Measurements from ENCODE around the gene CCDC88B. TPM values are rescaled to one million over a fixed set of nuclear protein-coding genes. Genes with fewer than 3 reads are reported as not detected.

The CCDC88B gene
- total and polyA plus RNA-seq, 2 donors = 2.6 to 10.2 TPM

DNA sequence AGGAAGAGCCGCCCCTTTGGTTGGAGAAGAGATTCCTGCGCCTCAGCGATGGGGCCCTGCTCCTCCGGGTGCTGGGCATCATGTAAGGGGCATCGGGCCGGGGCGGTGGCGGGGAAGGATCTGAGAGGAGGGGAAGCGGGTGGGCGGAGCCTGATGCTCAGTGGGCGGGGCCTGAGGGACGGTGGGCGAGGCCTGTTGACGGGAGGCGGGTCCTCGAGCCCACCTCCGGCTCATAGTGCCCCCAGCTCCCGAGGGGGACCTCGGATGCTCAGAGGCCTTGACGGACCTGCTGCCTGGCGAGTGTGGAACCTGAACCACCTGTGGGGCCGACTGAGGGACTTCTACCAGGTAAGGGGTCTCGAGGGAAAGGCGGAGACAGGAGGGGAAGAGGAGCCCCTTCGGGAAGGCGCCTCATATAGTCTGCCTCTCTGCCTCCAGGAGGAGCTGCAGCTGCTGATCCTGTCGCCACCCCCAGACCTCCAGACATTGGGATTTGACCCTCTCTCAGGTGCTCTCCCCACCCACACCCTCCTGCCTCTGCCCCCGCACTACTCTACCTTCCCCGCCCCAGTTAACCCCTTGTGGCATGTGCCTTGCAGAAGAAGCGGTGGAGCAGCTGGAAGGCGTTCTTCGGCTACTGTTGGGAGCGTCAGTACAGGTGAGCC lies 799 bp downstream of the CCDC88B start:
- Histone ChIP-seq H3K27ac (ENCODE audit: low read depth) (no peak overlapping the region), H3K4me1 (ENCODE audit: insufficient read depth) (peaks cover 3% of the 10 kb centered on the region), H3K36me3 (ENCODE audit: insufficient read depth) (no peaks in the 10 kb centered on the region), H3K4me3 (ENCODE audit: low read depth, low read length) (peak overlapping the region; percentile 9)
- WGBS = 36% methylated on average over 33 of the region's 33 CpGs
- DNase-seq (ENCODE audit: extremely low spot score) = no peak

DNA sequence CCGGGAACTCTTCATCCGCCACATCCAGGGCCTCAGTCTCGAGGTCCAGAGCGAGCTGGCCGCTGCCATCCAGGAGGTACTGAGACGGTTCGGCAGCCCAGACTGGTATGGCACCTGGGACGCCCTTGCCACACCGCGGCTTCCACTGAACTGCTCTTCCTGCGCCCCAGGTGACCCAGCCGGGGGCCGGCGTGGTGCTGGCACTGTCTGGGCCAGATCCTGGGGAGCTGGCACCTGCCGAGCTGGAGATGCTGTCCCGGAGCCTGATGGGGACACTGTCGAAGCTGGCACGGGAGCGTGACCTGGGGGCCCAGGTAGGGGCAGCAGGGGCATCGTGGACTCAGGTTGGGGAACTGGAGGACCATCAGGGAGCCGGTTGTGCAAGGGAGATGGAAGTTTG lies 1.4 kb downstream of the CCDC88B start:
- no peak for DNase-seq (ENCODE audit: extremely low spot score)
- peaks cover 3% of the 10 kb centered on the region for H3K4me1 ChIP-seq (ENCODE audit: insufficient read depth)
- no peaks in the 10 kb centered on the region for H3K36me3 ChIP-seq (ENCODE audit: insufficient read depth)
- H3K27ac ChIP-seq (ENCODE audit: low read depth) = no peak overlapping the region
- 86% methylated on average over 21 of the region's 21 CpGs for WGBS
- H3K4me3 ChIP-seq (ENCODE audit: low read depth, low read length) = no peak overlapping the region

DNA sequence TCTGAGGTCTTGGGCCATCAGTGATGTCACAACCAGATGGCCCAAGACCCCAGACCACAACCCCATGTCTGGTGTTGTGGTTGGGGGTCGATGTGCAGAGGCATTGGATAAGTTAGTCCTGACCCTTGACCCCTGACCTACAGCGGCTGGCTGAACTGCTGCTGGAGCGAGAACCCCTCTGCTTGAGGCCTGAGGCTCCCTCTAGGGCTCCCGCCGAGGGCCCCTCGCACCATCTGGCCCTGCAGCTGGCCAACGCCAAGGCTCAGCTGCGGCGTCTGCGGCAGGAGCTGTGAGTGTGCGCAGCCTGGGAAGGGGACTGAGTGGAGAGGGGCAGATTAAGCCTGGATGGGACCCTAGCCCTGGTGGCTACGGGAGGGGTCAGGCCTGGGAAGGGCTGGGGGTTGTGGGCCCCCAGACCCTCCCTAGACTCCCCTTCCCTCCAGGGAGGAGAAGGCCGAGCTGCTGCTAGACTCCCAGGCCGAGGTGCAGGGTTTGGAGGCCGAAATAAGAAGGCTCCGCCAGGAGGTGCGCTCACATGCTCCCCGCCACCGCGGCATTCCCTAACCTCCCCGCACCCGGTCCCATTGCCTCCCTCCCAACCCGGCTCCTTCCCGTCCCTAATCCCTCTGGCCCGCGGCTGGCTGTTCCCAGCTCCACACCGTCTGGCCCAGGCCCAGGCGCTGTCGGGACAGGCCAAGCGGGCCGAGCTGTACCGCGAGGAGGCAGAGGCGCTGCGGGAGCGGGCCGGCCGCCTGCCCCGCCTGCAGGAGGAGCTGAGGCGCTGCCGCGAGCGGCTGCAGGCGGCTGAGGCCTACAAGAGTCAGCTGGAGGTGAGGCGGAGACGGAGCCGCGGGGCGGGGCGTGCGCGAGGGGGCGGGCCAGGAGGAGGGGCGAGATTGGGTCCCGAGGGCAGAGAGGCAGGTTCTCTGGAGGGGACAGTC lies 2.1 kb downstream of the CCDC88B start:
- WGBS = 16% methylated on average over 55 of the region's 55 CpGs
- no peak for DNase-seq (ENCODE audit: extremely low spot score)
- Histone ChIP-seq H3K36me3 (ENCODE audit: insufficient read depth) (no peaks in the 10 kb centered on the region), H3K4me1 (ENCODE audit: insufficient read depth) (peaks cover 3% of the 10 kb centered on the region), H3K4me3 (ENCODE audit: low read depth, low read length) (peak overlapping the region; percentile 11), H3K27ac (ENCODE audit: low read depth) (peak overlapping the region; percentile 13)

DNA sequence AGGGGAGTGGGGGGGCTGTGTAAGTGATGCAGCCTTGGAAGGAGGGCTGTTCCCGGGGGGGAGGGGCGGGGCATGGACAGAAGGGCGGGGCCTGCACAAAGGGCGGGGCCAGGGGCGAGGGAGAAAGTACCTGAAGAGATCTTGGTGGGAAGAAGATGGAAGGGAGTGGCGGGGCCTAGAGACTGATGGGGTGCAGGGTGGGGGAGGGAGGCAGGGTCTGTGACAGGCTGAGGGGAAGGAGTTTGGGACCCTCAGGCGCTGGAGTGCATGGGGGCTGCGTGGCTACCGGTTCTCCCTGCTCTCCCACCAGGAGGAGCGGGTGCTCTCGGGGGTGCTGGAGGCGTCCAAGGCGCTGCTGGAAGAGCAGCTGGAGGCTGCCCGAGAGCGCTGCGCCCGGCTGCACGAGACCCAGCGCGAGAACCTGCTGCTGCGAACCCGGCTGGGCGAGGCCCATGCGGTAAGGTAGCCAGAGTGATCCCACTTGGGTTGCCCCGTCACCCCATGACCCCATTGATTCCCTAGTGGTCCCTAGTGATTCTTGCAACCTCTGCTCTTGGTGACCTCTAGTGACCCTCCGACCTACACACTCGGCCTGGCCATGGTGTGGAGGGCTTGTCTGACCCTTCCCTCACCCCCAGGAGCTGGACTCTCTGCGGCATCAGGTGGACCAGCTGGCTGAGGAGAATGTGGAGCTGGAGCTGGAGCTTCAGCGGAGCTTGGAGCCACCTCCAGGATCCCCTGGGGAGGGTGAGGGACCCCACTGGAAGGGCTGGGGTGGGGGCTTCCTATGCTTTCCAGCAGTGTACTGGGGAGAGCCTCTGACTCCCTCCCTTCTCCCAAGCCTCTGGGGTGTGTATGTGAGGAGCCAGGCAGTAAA lies 3.1 kb downstream of the CCDC88B start:
- WGBS = 61% methylated on average over 29 of the region's 29 CpGs
- peak overlapping the region; percentile 11 for H3K4me3 ChIP-seq (ENCODE audit: low read depth, low read length)
- no peaks in the 10 kb centered on the region for H3K36me3 ChIP-seq (ENCODE audit: insufficient read depth)
- no peak overlapping the region for H3K27ac ChIP-seq (ENCODE audit: low read depth)
- H3K4me1 ChIP-seq (ENCODE audit: insufficient read depth) = peaks cover 3% of the 10 kb centered on the region
- DNase-seq (ENCODE audit: extremely low spot score) = no peak

DNA sequence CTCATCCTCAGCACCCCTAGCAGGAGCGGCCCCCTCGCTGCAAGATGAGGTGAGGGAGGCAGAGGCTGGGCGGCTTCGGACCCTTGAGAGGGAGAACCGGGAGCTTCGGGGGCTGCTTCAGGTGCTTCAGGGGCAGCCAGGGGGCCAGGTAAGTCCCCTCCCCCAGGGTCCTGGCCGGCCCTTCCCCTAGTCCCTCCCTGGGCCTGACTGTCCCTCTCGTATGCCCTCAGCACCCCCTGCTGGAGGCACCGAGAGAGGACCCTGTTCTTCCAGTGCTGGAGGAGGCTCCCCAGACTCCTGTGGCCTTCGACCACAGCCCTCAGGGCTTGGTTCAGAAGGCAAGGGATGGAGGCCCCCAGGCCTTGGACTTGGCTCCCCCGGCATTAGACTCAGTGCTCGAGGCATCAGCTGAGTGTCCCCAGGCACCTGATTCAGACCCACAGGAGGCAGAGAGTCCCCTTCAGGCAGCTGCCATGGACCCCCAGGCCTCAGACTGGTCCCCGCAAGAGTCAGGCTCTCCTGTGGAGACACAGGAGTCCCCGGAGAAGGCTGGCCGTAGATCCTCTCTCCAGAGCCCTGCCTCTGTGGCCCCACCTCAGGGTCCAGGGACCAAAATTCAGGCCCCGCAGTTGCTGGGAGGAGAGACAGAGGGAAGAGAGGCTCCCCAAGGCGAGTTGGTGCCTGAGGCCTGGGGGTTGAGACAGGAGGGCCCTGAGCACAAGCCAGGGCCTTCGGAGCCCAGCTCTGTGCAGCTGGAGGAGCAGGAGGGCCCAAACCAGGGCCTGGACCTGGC lies 4.0 kb downstream of the CCDC88B start:
- DNase-seq (ENCODE audit: extremely low spot score) = no peak
- no peaks in the 10 kb centered on the region for H3K36me3 ChIP-seq (ENCODE audit: insufficient read depth)
- peaks cover 3% of the 10 kb centered on the region for H3K4me1 ChIP-seq (ENCODE audit: insufficient read depth)
- WGBS = 85% methylated on average over 18 of the region's 18 CpGs
- no peak overlapping the region for H3K27ac ChIP-seq (ENCODE audit: low read depth)
- no peak overlapping the region for H3K4me3 ChIP-seq (ENCODE audit: low read depth, low read length)

DNA sequence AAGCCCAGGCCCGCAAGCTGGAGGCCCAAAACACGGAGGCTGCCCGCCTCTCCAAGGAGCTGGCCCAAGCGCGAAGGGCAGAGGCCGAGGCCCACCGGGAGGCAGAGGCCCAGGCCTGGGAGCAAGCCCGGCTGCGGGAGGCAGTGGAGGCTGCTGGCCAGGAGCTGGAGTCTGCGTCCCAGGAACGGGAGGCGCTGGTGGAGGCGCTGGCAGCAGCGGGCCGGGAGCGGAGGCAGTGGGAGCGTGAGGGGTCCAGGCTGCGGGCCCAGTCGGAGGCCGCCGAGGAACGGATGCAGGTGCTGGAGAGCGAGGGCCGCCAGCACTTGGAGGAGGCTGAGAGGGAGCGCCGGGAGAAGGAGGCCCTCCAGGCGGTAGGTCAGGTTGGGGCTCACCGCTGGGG lies 4.8 kb downstream of the CCDC88B start:
- WGBS = 92% methylated on average over 28 of the region's 28 CpGs
- Histone ChIP-seq H3K36me3 (ENCODE audit: insufficient read depth) (no peaks in the 10 kb centered on the region), H3K27ac (ENCODE audit: low read depth) (no peak overlapping the region), H3K4me3 (ENCODE audit: low read depth, low read length) (no peak overlapping the region), H3K4me1 (ENCODE audit: insufficient read depth) (peaks cover 3% of the 10 kb centered on the region)
- DNase-seq (ENCODE audit: extremely low spot score) = no peak

DNA sequence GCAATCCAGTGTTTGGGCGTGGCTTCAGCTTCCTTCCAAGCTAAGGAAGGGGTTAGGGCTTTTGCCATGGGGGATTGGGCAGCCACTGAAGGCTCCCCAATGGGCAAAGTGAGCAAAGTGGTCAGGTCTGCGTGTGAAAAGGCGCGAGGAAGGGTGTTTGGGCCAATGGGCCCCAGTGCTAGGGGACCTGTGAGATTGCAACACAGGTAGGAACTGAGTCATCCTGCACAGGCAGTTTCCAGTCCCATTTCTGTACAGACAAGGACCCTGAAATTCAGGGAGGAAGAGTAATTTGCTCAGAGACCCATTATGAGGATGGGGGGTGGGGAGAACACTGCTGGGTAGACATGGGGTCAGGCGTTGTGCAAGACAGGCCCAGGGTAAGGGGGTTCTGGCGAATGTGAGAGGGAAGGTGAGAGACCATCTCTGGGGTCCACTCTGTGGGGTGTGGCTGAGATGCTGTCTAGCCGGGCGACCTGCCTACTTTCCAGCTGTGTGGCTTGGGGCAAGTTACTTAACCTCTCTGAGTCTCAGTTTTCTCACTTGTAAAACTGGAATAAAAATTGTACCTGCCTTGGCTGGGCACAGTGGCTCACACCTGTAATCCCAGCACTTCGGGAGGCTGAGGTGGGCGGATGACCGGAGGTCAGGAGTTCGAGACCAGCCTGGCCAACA lies 7.3 kb downstream of the CCDC88B start:
- Histone ChIP-seq H3K4me3 (ENCODE audit: low read depth, low read length) (no peak overlapping the region), H3K4me1 (ENCODE audit: insufficient read depth) (no peaks in the 10 kb centered on the region), H3K27ac (ENCODE audit: low read depth) (no peak overlapping the region), H3K36me3 (ENCODE audit: insufficient read depth) (no peaks in the 10 kb centered on the region)
- DNase-seq (ENCODE audit: extremely low spot score) = no peak
- 87% methylated on average over 12 of the region's 12 CpGs for WGBS

DNA sequence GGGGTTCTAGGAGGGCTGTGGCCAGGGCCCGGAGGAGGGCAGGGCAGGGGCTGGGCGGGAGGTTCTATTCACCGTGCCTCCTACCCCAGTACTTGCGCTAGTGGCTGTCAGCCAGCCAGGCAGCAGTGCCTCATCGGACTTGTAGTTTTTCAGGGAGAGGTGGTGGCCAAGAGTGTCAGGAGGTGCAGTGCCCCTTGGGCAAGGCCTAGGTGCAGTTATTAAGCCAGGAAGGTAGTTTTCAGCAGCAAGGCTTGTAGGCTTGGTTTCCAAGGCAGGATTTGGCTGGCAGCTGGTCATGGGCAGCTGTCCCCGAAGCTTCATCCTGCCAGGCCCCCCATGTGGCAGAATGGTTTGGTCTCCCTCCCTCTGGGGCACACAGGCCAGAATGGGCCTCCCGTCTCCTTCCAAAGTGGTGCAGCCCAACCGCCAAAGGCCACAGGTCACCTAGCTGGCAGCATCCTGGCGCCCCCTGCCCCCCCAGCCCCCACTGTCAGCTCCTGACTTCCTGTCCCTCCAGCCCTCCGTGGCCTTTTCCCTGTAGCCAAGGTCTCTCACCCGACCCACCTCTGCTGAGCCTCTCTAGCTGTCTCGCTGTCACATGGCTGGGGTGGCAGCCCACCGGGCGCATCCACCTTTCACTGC lies 8.5 kb downstream of the CCDC88B start:
- Histone ChIP-seq H3K4me1 (ENCODE audit: insufficient read depth) (no peaks in the 10 kb centered on the region), H3K4me3 (ENCODE audit: low read depth, low read length) (no peak overlapping the region), H3K27ac (ENCODE audit: low read depth) (no peak overlapping the region), H3K36me3 (ENCODE audit: insufficient read depth) (no peaks in the 10 kb centered on the region)
- 64% methylated on average over 14 of the region's 14 CpGs for WGBS
- DNase-seq (ENCODE audit: extremely low spot score) = no peak

DNA sequence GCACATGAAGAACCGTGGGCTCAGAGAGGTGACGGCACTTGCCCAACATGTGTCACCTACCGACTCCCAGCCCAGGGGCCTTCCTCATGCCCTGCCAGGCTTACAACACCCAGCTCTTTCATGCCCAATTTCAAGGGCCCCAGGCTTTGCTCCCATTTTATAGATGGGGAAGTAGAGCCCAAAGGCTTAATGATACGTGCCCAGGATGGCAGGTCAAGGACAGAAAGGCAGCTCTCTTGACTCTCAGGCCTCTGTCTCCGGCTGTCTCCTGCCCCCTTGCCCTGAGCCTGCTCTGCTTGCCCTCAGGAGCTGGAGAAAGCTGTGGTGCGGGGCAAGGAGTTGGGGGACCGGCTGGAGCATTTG lies 9.0 kb downstream of the CCDC88B start:
- WGBS = 91% methylated on average over 7 of the region's 7 CpGs
- H3K4me3 ChIP-seq (ENCODE audit: low read depth, low read length) = no peak overlapping the region
- H3K4me1 ChIP-seq (ENCODE audit: insufficient read depth) = no peaks in the 10 kb centered on the region
- no peaks in the 10 kb centered on the region for H3K36me3 ChIP-seq (ENCODE audit: insufficient read depth)
- no peak overlapping the region for H3K27ac ChIP-seq (ENCODE audit: low read depth)
- DNase-seq (ENCODE audit: extremely low spot score) = no peak

DNA sequence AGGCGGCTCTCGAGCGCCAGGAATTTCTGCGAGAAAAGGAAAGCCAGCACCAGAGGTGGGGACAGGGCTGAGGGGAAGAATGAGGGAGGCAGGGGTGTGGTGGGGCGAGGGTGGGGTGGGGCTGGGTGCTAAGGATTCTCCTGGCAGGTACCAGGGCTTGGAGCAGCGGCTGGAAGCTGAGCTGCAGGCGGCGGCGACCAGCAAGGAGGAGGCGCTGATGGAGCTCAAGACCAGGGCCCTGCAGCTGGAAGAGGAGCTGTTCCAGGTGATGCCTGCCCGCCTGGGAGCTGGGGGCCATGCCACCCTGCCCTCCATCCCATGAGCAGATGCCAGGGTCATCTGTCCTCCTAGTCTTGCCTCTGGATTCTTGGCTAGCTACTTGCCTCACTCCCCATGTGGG lies 9.4 kb downstream of the CCDC88B start:
- WGBS = 87% methylated on average over 11 of the region's 11 CpGs
- H3K4me1 ChIP-seq (ENCODE audit: insufficient read depth) = no peaks in the 10 kb centered on the region
- H3K36me3 ChIP-seq (ENCODE audit: insufficient read depth) = no peaks in the 10 kb centered on the region
- H3K4me3 ChIP-seq (ENCODE audit: low read depth, low read length) = no peak overlapping the region
- H3K27ac ChIP-seq (ENCODE audit: low read depth) = no peak overlapping the region
- no peak for DNase-seq (ENCODE audit: extremely low spot score)

DNA sequence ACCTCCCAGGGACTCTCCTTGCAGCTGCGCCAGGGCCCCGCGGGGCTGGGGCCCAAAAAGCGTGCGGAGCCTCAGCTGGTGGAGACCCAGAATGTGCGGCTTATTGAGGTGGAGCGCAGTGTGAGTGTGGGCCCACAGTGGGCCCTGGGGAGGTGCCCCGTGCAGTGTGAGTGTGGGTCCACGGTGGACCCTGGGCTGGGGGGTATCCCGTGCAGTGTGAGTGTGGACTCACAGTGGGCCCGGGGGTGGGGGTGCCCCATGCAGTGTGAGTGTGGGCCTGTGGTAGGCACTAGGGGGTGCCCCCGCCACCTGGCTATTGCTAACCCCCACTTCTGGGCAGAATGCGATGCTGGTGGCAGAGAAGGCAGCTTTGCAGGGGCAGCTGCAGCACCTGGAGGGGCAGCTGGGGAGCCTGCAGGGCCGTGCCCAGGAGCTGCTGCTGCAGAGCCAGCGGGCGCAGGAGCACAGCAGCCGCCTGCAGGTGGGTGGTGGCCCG lies 11.2 kb downstream of the CCDC88B start:
- WGBS = 89% methylated on average over 18 of the region's 18 CpGs
- no peak for DNase-seq (ENCODE audit: extremely low spot score)
- Histone ChIP-seq H3K27ac (ENCODE audit: low read depth) (no peak overlapping the region), H3K36me3 (ENCODE audit: insufficient read depth) (no peaks in the 10 kb centered on the region), H3K4me1 (ENCODE audit: insufficient read depth) (no peaks in the 10 kb centered on the region), H3K4me3 (ENCODE audit: low read depth, low read length) (no peak overlapping the region)

Measured in urinary bladder (tissue), 4 donors.